Glutamatergic neuron (in vitro differentiated cells): ENCODE results near the gene PBX1. TPM values are rescaled to one million over a fixed set of nuclear protein-coding genes. Genes with fewer than 3 reads are reported as not detected.

Experiments
- DNase-seq: peaks from one replicate; pipeline ENCODE4 v3.0.0; 2022
- H3K27ac Mint-ChIP-seq: one replicate; pipeline ENCODE4 v1.8.0; 2020; ENCODE audit warnings: mild to moderate bottlenecking, mixed read lengths, inconsistent platforms; ENCODE audit not compliant: unreplicated experiment
- H3K27me3 Mint-ChIP-seq: one replicate; pipeline ENCODE4 v1.8.0; 2020; ENCODE audit warnings: mild to moderate bottlenecking, moderate library complexity, mixed read lengths, inconsistent platforms; ENCODE audit not compliant: unreplicated experiment
- H3K36me3 Mint-ChIP-seq: one replicate; pipeline ENCODE4 v1.8.0; 2020; ENCODE audit warnings: mild to moderate bottlenecking, mixed read lengths, inconsistent platforms; ENCODE audit not compliant: unreplicated experiment
- H3K4me1 Mint-ChIP-seq: one replicate; pipeline ENCODE4 v1.8.0; 2020; ENCODE audit warnings: mild to moderate bottlenecking, low read depth, mixed read lengths, inconsistent platforms; ENCODE audit not compliant: unreplicated experiment
- H3K4me3 Mint-ChIP-seq: one replicate; pipeline ENCODE4 v1.8.0; 2020; ENCODE audit warnings: mild to moderate bottlenecking, mixed read lengths, inconsistent platforms; ENCODE audit not compliant: unreplicated experiment
- H3K9me3 Mint-ChIP-seq: one replicate; pipeline ENCODE4 v1.8.0; 2020; ENCODE audit warnings: mild to moderate bottlenecking, moderate library complexity, mixed read lengths, inconsistent platforms; ENCODE audit not compliant: unreplicated experiment
- total RNA-seq: library from RNA; stranded (reverse); fragmentation: NEBNext Ultra II Directional; extraction: Animal tissue kit (Norgen Biotek cat#: 25700); gene quantifications from one replicate; pipeline ENCODE4 v1.2.1, GENCODE V29; 2021; ENCODE audit not compliant: unreplicated experiment
- TF ChIP-seq, protein P1 (sequence below): fragments of 200-600 bp; sonication (generic); IDR thresholded peaks from one replicate; pipeline ENCODE4 v1.5.0; 2021; ENCODE audit not compliant: partially characterized antibody, unreplicated experiment

The PBX1 gene
- total RNA-seq, 1 donor from 2014 or later = 98.7 TPM

GRCh38 chr1:164746632-164747031 is 187.6 kb downstream of the PBX1 start:
- TF ChIP-seq, protein P1, sequence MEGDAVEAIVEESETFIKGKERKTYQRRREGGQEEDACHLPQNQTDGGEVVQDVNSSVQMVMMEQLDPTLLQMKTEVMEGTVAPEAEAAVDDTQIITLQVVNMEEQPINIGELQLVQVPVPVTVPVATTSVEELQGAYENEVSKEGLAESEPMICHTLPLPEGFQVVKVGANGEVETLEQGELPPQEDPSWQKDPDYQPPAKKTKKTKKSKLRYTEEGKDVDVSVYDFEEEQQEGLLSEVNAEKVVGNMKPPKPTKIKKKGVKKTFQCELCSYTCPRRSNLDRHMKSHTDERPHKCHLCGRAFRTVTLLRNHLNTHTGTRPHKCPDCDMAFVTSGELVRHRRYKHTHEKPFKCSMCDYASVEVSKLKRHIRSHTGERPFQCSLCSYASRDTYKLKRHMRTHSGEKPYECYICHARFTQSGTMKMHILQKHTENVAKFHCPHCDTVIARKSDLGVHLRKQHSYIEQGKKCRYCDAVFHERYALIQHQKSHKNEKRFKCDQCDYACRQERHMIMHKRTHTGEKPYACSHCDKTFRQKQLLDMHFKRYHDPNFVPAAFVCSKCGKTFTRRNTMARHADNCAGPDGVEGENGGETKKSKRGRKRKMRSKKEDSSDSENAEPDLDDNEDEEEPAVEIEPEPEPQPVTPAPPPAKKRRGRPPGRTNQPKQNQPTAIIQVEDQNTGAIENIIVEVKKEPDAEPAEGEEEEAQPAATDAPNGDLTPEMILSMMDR = no peak
- Mint-ChIP-seq H3K27ac (no peak overlapping the region), H3K9me3 (peaks cover 6% of the 10 kb centered on the region), H3K4me1 (peaks cover 6% of the 10 kb centered on the region), H3K27me3 (no peaks in the 10 kb centered on the region), H3K4me3 (no peak overlapping the region), H3K36me3 (no peaks in the 10 kb centered on the region)
- DNase-seq = no peak

GRCh38 chr1:164748253-164748899 is 189.4 kb downstream of the PBX1 start:
- no peaks in the 10 kb centered on the region for H3K36me3 Mint-ChIP-seq
- DNase-seq = no peak
- no peaks in the 10 kb centered on the region for H3K27me3 Mint-ChIP-seq
- peaks cover 6% of the 10 kb centered on the region for H3K9me3 Mint-ChIP-seq
- peaks cover 6% of the 10 kb centered on the region for H3K4me1 Mint-ChIP-seq
- TF ChIP-seq, protein P1 = no peak
- H3K27ac Mint-ChIP-seq = no peak overlapping the region
- H3K4me3 Mint-ChIP-seq = no peak overlapping the region

GRCh38 chr1:164753521-164754077 is 194.6 kb downstream of the PBX1 start:
- Mint-ChIP-seq H3K4me1 (peaks cover under 1% of the 10 kb centered on the region), H3K27ac (peak overlapping the region; percentile 53), H3K9me3 (peaks cover 5% of the 10 kb centered on the region), H3K27me3 (peaks cover 4% of the 10 kb centered on the region), H3K4me3 (no peak overlapping the region), H3K36me3 (no peaks in the 10 kb centered on the region)
- DNase-seq = no peak
- TF ChIP-seq, protein P1 = no peak

DNA sequence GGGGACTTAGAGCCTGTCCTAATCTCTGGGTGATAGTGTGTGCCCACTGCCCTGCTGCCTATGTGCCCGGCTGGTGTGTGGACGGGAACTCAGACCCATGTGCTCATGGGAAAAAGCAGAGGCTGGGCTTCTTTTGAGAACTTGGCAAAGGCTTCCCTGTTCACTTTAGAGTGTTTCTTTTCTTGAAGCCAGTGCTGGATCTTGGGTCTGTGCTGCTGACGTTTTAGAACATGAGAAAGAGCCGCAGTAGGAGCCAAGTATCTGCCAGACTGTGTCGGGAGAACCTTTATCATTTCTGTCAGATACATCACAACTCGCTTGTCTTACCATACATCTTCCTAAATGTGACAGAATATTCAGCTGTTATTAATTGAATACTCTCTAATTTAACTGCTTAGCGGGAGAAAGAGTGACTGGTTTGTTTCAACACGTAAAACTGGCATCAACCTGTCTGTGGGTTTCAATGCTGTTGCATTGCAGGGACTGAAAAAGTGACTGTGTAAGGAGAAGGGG is 195.2 kb downstream of the PBX1 start:
- no peak overlapping the region for H3K27ac Mint-ChIP-seq
- no peak overlapping the region for H3K4me3 Mint-ChIP-seq
- TF ChIP-seq, protein P1 = no peak
- DNase-seq = no peak
- H3K4me1 Mint-ChIP-seq = no peaks in the 10 kb centered on the region
- peaks cover 4% of the 10 kb centered on the region for H3K27me3 Mint-ChIP-seq
- no peaks in the 10 kb centered on the region for H3K36me3 Mint-ChIP-seq
- H3K9me3 Mint-ChIP-seq = peaks cover 5% of the 10 kb centered on the region

DNA sequence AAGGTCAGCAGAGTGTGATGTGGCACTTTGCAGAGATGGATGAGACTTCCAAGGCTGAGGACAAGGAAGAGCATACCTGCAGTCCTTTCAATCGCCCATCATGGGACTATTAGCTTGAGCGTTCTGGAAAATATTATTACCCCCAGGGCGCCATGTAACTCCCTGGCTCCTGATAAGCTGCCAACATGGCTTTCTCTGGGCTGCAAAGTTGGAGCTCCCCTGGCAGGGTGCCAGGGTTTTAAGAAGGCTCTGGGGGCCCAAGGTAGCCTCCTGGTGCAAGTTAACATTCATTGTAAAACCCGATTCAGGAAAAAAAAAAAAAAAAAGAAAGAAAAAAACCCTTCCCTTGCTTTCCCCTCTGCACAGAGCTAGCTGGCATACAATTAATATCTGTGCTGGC is 196.7 kb downstream of the PBX1 start:
- H3K27ac Mint-ChIP-seq = no peak overlapping the region
- H3K27me3 Mint-ChIP-seq = peaks cover 4% of the 10 kb centered on the region
- H3K36me3 Mint-ChIP-seq = no peaks in the 10 kb centered on the region
- peaks cover 4% of the 10 kb centered on the region for H3K4me1 Mint-ChIP-seq
- TF ChIP-seq, protein P1 = no peak
- no peak overlapping the region for H3K4me3 Mint-ChIP-seq
- no peaks in the 10 kb centered on the region for H3K9me3 Mint-ChIP-seq
- DNase-seq = no peak
